Neural progenitor cell (in vitro differentiated cells): ENCODE measurements around the gene FMNL2. TPM values are rescaled to one million over a fixed set of nuclear protein-coding genes. Genes with fewer than 3 reads are reported as not detected.

ENCODE experiments used
- DNase-seq: peaks from one replicate; pipeline ENCODE4 v3.0.0-alpha.2; 2016; ENCODE audit warnings: low spot score
- H2AFZ ChIP-seq: fragments of 200-600 bp; sonication (generic); replicated peaks from 2 replicates; pipeline ENCODE4 v1.6.1; 2016; ENCODE audit warnings: antibody characterized with exemption
- H3F3A ChIP-seq: fragments of 200-600 bp; sonication (generic); 2 replicates; pipeline ENCODE4 v1.6.1; 2016; ENCODE audit warnings: antibody characterized with exemption, low read depth
- H3K27ac ChIP-seq: fragments of 200-600 bp; sonication (generic); 2 replicates; pipeline ENCODE4 v1.5.1; 2016; ENCODE audit warnings: mild to moderate bottlenecking
- H3K27me3 ChIP-seq: fragments of 200-600 bp; sonication (generic); 2 replicates; pipeline ENCODE4 v1.6.1; 2016; ENCODE audit warnings: mild to moderate bottlenecking, moderate library complexity
- H3K36me3 ChIP-seq: fragments of 200-600 bp; sonication (generic); 2 replicates; pipeline ENCODE4 v1.5.1; 2016
- H3K4me1 ChIP-seq: fragments of 200-600 bp; sonication (generic); 2 replicates; pipeline ENCODE4 v1.6.1; 2016; ENCODE audit warnings: mixed run types
- H3K4me2 ChIP-seq: fragments of 200-600 bp; sonication (generic); 2 replicates; pipeline ENCODE4 v1.6.1; 2016
- H3K4me3 ChIP-seq: fragments of 200-600 bp; sonication (generic); 2 replicates; pipeline ENCODE4 v1.5.1; 2016
- H3K79me2 ChIP-seq: fragments of 200-600 bp; sonication (generic); 2 replicates; pipeline ENCODE4 v1.6.1; 2016; ENCODE audit warnings: low read depth
- H3K9ac ChIP-seq: fragments of 200-600 bp; sonication (generic); 2 replicates; pipeline ENCODE4 v1.6.1; 2016
- H3K9me3 ChIP-seq: fragments of 200-600 bp; sonication (generic); 2 replicates; pipeline ENCODE4 v1.5.1; 2016; ENCODE audit warnings: low read depth
- H4K20me1 ChIP-seq: fragments of 200-600 bp; sonication (generic); 2 replicates; pipeline ENCODE4 v1.6.1; 2016; ENCODE audit warnings: low read depth
- H3K27ac Mint-ChIP-seq: 3 replicates; pipeline ENCODE4 v1.8.0; 2021; ENCODE audit warnings: mixed read lengths
- H3K27me3 Mint-ChIP-seq: 2 replicates; pipeline ENCODE4 v1.8.0; 2022; ENCODE audit warnings: low read depth, mild to moderate bottlenecking, inconsistent platforms, moderate library complexity, mixed read lengths; ENCODE audit not compliant: insufficient read depth
- H3K36me3 Mint-ChIP-seq: 3 replicates; pipeline ENCODE4 v1.8.0; 2021; ENCODE audit warnings: mixed read lengths
- H3K4me1 Mint-ChIP-seq: 3 replicates; pipeline ENCODE4 v1.8.0; 2021; ENCODE audit warnings: mixed read lengths
- H3K4me3 Mint-ChIP-seq: 3 replicates; pipeline ENCODE4 v1.8.0; 2021; ENCODE audit warnings: mild to moderate bottlenecking, moderate library complexity, mixed read lengths
- H3K9me3 Mint-ChIP-seq: 3 replicates; pipeline ENCODE4 v1.8.0; 2020; ENCODE audit warnings: mixed read lengths
- CTCF ChIP-seq: fragments of 200-600 bp; sonication (generic); IDR thresholded peaks from 2 replicates; pipeline ENCODE4 v1.5.1; 2017; ENCODE audit warnings: antibody characterized with exemption, mild to moderate bottlenecking
- EZH2 ChIP-seq: fragments of 200-600 bp; sonication (generic); IDR thresholded peaks from 2 replicates; pipeline ENCODE4 v1.6.1; 2017; ENCODE audit warnings: antibody characterized with exemption, mild to moderate bottlenecking, moderate library complexity
- EZH2phosphoT487 ChIP-seq: fragments of 200-600 bp; sonication (generic); IDR thresholded peaks from 2 replicates; pipeline ENCODE4 v1.6.1; 2017; ENCODE audit warnings: antibody characterized with exemption
- small RNA-seq: library from RNA; depleted of rRNA; stranded (forward); fragments of <200 nt; gene quantifications from one replicate; pipeline ENCODE3, GENCODE V24; 2015
- total RNA-seq: library from RNA; depleted of rRNA; stranded (reverse); fragments of >200 nt; gene quantifications from 2 replicates; pipeline ENCODE4 v1.2.3, GENCODE V29; 2015; ENCODE audit warnings: low replicate concordance

The FMNL2 gene
- total RNA-seq, 1 donor from 2014 or later, result 99.7 TPM

GRCh38 chr2:152694161-152694661, 359.2 kb downstream of the FMNL2 start:
- Histone ChIP-seq H3K27ac (no peak overlapping the region), H4K20me1 (peaks cover 24% of the 10 kb centered on the region)
- H3K4me3 Mint-ChIP-seq, result no peak overlapping the region

GRCh38 chr2:152695763-152696162, 360.8 kb downstream of the FMNL2 start:
- Histone ChIP-seq H3K79me2 (peaks cover 90% of the 10 kb centered on the region), H3F3A (no peaks in the 10 kb centered on the region), H4K20me1 (peaks cover 36% of the 10 kb centered on the region), H3K4me3 (no peak overlapping the region), H3K4me1 (no peaks in the 10 kb centered on the region), H3K36me3 (peaks cover 3% of the 10 kb centered on the region), H3K9ac (no peak overlapping the region), H3K27me3 (no peaks in the 10 kb centered on the region), H3K4me2 (no peak overlapping the region), H3K9me3 (no peaks in the 10 kb centered on the region), H3K27ac (no peak overlapping the region), H2AFZ (no peak overlapping the region)
- H3K27ac Mint-ChIP-seq, result no peak overlapping the region
- no peaks in the 10 kb centered on the region for H3K4me1 Mint-ChIP-seq
- DNase-seq, result no peak
- H3K27me3 Mint-ChIP-seq, result no peaks in the 10 kb centered on the region
- TF ChIP-seq CTCF (no peak), EZH2 (no peak), EZH2phosphoT487 (no peak)
- peaks cover 35% of the 10 kb centered on the region for H3K36me3 Mint-ChIP-seq
- no peak overlapping the region for H3K4me3 Mint-ChIP-seq
- H3K9me3 Mint-ChIP-seq, result peaks cover 3% of the 10 kb centered on the region

More at GRCh38 chr2:152694161-152694661, 359.2 kb downstream of the FMNL2 start:
- H3K4me1 ChIP-seq, result no peaks in the 10 kb centered on the region
- H3K4me2 ChIP-seq, result no peak overlapping the region
- DNase-seq, result no peak
- no peak overlapping the region for H2AFZ ChIP-seq
- peaks cover 81% of the 10 kb centered on the region for H3K79me2 ChIP-seq
- H3K4me1 Mint-ChIP-seq, result no peaks in the 10 kb centered on the region
- H3F3A ChIP-seq, result no peaks in the 10 kb centered on the region
- no peaks in the 10 kb centered on the region for H3K9me3 ChIP-seq
- H3K36me3 Mint-ChIP-seq, result peaks cover 35% of the 10 kb centered on the region
- H3K27me3 Mint-ChIP-seq, result no peaks in the 10 kb centered on the region
- H3K9ac ChIP-seq, result no peak overlapping the region
- H3K9me3 Mint-ChIP-seq, result no peaks in the 10 kb centered on the region
- H3K36me3 ChIP-seq, result peaks cover 5% of the 10 kb centered on the region
- no peaks in the 10 kb centered on the region for H3K27me3 ChIP-seq
- no peak overlapping the region for H3K4me3 ChIP-seq
- TF ChIP-seq EZH2 (no peak), EZH2phosphoT487 (no peak)
- no peak overlapping the region for H3K27ac Mint-ChIP-seq

GRCh38 chr2:152696476-152696875, 361.5 kb downstream of the FMNL2 start:
- Histone ChIP-seq H2AFZ (no peak overlapping the region), H3K9me3 (no peaks in the 10 kb centered on the region), H3F3A (no peaks in the 10 kb centered on the region), H4K20me1 (peaks cover 32% of the 10 kb centered on the region), H3K4me3 (no peak overlapping the region), H3K36me3 (peaks cover 3% of the 10 kb centered on the region), H3K4me2 (no peak overlapping the region), H3K79me2 (peaks cover 95% of the 10 kb centered on the region), H3K27me3 (no peaks in the 10 kb centered on the region), H3K9ac (no peak overlapping the region), H3K27ac (no peak overlapping the region), H3K4me1 (no peaks in the 10 kb centered on the region)
- no peak for TF ChIP-seq EZH2
- TF ChIP-seq CTCF, result no peak
- TF ChIP-seq EZH2phosphoT487, result no peak
- no peaks in the 10 kb centered on the region for H3K27me3 Mint-ChIP-seq
- no peak overlapping the region for H3K27ac Mint-ChIP-seq
- peaks cover 37% of the 10 kb centered on the region for H3K36me3 Mint-ChIP-seq
- H3K4me3 Mint-ChIP-seq, result no peak overlapping the region
- peaks cover 8% of the 10 kb centered on the region for H3K9me3 Mint-ChIP-seq
- no peaks in the 10 kb centered on the region for H3K4me1 Mint-ChIP-seq
- no peak for DNase-seq

Small RNAs within 50 kb of the gene (small RNA-seq; reads per million reads assigned to genes)
- not detected for gene AC012443.1

Other genes starting within 250 kb of the FMNL2 start
- gene CACNB4, start 236.1 kb upstream of the FMNL2 start, total RNA-seq, result 8.9 and 14.2 TPM in 2 replicates
- 11.4 and 16.8 TPM in 2 replicates for gene STAM2, start 159.4 kb upstream of the FMNL2 start, total RNA-seq